Transverse colon (tissue), 3 donors: ENCODE measurements around the gene PLCB1.

ENCODE experiments used
- CTCF ChIP-seq, 5 experiments: fragments of 200-600 bp in 3 of 5; fragments of 450-650 bp in 2 of 5; sonication (generic) in 3 of 5; IDR thresholded peaks; 1 replicate in 2 of 5; 2 replicates in 3 of 5; pipeline ENCODE4 v1.5.1; 2016 to 2017; ENCODE audit warnings: antibody characterized with exemption in 5 of 5, inconsistent platforms in 3 of 5, mild to moderate bottlenecking in 2 of 5, moderate library complexity in 1 of 5
- EP300 ChIP-seq: sonication (generic); formaldehyde crosslinking; IDR thresholded peaks from one replicate; pipeline ENCODE4 v1.6.1; 2017; ENCODE audit warnings: antibody characterized with exemption, low read depth
- POLR2A ChIP-seq: fragments of 450-650 bp; IDR thresholded peaks from one replicate; pipeline ENCODE4 v1.6.1; 2016; ENCODE audit warnings: antibody characterized with exemption, mild to moderate bottlenecking, moderate library complexity

GRCh38 chr20:8505476-8506200, 373.6 kb downstream of the PLCB1 start:
- TF ChIP-seq CTCF (IDR thresholded peaks at IDR 0.05) (no peak), POLR2A (no peak), EP300 (no peak)
